Stimulated activated CD4-positive, alpha-beta T cell treated with anti-CD3 and anti-CD28 coated beads, Interleukin-15, amount 100 ng/mL, for 48 hours (primary cell): Measurements from ENCODE around the gene ADCY2.

Experiments
- DNase-seq, 2 donors: peaks; one replicate each; pipeline ENCODE4 v3.0.0-alpha.2; 2020; ENCODE audit warnings: low read depth in 2 of 2

ADCY2 gene

DNA sequence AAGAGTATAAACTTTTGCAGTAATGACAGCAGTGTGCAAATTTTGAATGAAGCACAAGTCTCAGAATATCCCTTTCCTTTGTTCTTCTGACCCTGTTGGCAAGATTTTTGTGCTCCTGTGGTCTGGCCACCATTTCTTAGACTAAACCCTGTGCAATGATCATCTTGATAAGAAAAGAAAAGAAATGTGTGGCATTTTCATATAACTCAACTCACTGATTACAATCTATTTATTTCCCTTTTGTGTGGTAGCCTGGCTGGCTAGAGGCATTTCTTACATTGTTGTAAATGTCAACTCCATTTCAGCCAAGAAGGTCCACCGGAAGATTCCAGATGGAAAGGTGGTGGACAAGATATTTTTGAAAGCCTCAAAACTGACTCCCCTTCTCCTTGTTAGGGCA, 41.9 kb downstream of the ADCY2 start:
- DNase-seq: no peak

- no peak for DNase-seq
Observed at GRCh38 chr5:7445068-7445467, 49.1 kb downstream of the ADCY2 start.

DNA sequence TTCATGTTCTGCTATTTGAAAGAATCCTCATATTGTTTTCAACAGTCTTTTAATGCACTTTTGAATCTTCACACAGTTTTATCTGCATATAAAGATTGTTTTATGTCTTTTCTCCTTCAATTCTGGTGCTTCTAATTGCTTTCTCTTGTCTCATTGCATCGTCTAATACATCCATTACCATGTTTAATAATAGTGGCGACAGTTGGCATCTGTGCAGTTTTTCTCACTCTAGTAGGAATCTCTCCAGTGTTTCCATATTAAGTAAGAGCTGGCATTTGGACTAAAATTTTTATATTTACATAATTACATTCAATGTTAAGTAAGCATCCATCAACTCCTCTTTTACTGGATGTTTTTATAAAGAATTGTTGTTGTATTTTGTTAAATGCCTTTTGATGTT, 49.9 kb downstream of the ADCY2 start:
- no peak for DNase-seq

DNA sequence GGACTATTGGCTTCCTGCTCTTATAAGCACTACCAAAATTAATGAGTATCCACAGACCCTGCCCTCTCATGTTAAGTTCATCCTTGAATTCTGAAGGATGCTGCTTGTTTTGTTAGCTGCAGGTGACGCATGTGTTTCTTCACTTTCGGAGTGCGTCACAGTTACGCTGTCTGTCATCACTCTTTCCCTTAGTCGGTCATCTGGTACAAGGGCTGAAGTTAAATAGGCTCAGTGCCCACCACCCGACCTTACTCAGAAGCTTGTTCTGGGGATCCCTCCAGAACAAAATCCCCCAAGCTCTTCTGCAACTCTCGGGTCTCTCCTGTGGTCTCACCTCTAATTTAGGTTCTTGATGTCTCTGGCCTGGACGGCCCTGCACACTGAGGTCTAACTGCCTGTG, 51.0 kb downstream of the ADCY2 start:
- no peak for DNase-seq

DNA sequence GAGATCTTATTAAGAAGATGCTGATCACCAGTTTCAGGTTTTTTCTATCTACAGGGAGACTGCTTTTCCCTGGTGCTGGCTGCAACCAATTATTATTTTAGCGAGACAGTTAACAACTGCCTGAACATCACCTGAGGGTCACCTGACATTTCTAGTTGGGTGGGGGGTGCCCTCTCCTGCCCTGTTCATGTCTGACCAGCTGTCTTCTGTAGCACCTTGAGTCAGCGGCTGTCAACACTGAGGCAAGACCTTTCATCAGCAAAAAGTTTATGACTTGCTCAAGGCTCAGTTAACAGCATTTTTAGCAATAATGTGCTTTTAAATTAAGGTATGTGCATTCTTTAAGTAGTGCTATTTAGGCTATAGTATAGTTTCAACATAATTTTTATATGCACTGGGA, 58.0 kb downstream of the ADCY2 start:
- no peak for DNase-seq

GRCh38 chr5:7456206-7456605, 60.3 kb downstream of the ADCY2 start:
- no peak for DNase-seq

GRCh38 chr5:7461371-7461770, 65.4 kb downstream of the ADCY2 start:
- no peak for DNase-seq

DNA sequence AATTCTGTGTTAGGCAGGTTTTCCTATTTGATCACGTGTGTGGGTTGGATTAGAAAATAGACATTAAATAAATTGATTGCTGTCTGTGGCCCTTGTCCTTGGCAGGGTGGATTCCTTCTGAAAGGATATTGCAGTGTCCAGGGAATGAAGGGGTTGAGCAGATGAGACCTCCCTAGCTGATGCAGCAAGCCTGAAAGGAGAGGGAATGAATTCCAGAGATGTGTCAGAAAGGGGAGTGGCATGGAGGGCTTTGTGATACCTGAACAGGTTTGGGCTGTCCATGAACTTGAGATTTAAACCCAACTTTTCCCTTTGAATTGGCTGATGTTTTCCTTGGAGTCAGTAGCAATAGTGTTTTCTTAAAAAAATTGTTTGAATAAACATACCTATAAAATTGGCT, 66.8 kb downstream of the ADCY2 start:
- no peak for DNase-seq

- no peak for DNase-seq
Observed at GRCh38 chr5:7464182-7464581, 68.2 kb downstream of the ADCY2 start.

DNA sequence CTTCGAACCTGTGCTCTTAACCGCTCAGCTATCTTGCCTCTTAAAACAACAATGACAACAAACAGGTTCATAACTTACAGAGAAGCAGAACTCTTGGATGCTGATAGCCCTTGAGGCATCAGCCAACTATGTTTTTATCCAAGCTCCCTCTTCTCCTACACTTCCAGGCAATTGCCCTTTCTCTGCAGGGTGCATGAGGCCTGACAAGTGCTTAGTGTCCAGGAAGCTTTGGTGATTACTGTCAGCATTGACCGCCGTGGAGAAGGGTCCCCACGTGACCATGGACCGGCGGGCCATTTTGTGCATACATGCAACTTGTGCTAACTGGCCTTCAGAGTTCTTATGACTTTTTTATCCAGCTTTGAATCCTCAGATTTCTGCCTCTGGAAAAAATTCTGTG, 71.2 kb downstream of the ADCY2 start:
- DNase-seq: no peak

- no peak for DNase-seq
Observed at GRCh38 chr5:7468742-7469141, 72.8 kb downstream of the ADCY2 start.

- no peak for DNase-seq
Observed at GRCh38 chr5:7471710-7472109, 75.8 kb downstream of the ADCY2 start.

DNA sequence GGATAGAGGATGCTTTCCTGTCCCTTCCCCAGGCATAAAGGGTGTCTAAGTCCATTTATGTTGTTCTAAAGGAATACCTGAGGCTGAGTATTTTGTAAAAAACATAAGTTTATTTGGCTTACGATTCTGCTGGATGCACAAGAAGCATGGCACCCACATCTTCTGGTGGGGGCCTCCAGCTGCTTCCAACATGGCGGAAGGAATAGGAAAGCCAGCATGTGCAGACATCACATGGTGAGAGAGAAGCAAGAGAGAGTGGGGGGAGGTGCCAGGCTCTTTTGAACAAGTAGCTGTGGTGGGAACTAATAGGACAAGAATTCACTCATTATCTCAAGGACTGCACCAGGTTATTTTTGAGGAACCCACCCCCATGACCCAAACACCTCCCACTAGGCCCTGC, 77.2 kb downstream of the ADCY2 start:
- DNase-seq: no peak

- no peak for DNase-seq
Observed at GRCh38 chr5:7473668-7474215, 77.8 kb downstream of the ADCY2 start.

GRCh38 chr5:7474821-7475403, 79.0 kb downstream of the ADCY2 start:
- DNase-seq: no peak

DNA sequence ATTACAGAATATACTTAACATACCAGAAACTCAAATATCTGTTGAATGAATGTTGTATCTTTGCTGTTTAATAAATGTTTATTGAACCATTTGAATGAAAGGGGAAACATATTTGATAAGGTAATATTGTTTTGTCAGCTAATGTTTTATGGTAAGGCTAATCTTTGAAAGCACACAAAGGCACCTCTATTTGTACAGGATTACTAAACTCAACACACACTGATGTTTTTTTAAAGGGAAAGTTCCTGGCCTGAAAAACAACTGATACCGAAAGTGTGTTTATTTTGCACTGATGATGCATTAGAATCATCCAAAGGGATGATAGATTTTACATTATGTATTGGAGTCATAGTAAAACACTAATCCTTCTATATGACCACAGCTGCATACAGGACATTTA, 82.5 kb downstream of the ADCY2 start:
- DNase-seq: no peak

DNA sequence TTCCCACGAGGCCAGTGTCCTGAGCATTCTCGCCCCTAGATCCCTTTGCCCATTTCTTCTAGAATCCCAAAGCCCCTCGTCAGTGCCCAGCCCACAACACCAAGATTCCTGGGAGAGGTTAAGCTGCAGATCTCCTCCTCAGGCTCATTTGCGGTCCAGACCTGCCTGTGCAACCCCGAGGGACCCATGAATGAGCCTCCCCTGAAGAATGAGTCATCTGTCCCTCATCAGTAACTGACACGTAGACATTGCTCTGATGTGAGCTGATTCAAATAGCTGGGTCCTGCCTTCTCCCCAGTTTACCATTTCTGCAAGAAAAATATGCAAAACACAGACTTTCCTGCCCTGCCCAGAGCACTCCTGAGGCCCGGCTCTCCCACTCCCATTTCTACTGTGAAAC, 92.8 kb downstream of the ADCY2 start:
- DNase-seq: no peak

DNA sequence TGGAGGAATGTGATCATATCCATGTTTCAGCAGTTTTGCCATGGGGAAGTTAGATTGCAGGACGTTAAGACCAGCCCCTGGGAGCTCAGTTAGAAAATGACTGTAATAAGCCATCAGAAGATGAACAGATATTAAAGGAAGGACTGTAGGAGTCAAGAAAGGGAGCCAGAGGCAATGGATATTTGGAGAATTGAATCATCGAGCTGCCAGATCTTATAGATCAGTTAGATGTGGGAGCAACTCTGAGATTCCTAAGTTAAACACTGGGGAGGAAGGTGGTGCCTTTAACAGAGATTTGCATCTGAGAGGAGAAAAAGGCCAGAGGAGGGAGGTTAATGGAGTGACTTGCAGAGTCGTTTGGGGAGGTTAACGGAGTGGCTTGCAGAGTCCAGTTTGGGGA, 96.4 kb downstream of the ADCY2 start:
- DNase-seq: no peak

- DNase-seq: no peak
Observed at GRCh38 chr5:7493081-7493480, 97.1 kb downstream of the ADCY2 start.

DNA sequence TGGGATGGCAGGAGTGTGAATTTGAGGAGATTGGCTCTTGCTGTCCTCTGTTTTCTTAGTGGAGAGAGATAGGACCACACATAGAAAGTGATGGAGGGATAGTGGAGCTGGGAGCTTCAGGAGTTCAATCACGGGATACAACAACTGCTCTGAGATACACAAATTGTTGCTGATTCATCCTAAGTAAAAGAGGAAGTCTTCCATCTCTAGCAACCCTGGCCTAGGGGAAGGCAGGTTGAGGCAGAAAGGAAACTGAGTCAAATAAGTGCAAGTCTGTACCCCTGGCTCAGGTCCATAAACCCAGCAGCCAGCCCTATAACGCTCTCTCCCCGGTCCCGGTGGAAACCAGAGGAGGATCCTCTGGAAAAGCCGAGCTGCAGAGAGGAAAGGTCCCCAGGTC, 97.7 kb downstream of the ADCY2 start:
- DNase-seq: no peak

DNA sequence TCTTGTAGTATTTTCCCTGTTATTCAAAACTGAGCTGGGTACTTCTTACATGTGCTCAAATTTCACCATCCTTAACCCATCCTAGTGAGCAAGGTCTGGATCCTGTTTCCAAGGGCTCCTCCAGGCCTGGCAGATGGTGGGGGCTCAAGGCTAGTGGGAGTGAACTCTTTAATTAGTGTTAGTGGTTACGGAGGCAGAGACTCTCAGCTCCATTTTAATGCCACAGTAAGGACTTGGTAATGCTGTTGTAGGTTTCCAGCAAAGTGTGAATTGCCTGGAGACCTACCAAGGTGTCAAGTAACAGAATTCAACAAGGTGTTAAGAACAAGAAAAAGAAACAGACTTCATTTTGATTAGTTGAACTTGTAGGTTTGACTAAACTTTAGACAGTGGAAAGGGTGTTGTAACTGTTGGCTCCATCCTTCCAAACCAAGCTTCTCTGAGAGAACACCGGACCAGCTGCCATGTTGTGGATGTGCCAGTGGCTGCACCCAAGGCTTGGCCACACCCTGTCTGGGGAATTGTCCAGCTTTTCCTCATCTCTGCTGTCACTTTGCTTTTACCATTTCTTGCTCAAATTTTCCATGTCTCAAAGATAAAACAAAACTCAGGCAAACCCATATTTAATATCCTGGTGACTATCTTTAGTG, 98.7 kb downstream of the ADCY2 start:
- no peak for DNase-seq

DNA sequence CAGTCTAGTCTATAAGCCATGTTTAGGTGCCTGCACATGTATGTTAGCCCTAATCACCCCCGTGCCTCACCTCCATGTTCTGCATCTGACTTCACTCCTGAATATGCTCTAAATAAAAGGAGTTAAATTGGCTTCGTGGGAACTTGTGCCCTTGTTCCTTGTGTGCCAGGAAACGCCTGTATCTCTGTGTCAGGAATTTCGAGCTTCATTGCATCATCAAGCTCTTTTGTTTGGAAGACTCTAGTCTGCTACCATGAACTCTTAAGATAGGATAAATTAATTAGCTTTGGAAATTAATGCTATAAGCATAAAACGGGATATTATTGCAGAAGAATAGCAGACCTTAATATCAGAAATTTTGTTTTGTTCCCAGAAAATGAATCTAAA, 99.2 kb downstream of the ADCY2 start:
- no peak for DNase-seq

- DNase-seq: no peak
Observed at GRCh38 chr5:7500256-7500655, 104.3 kb downstream of the ADCY2 start.

DNA sequence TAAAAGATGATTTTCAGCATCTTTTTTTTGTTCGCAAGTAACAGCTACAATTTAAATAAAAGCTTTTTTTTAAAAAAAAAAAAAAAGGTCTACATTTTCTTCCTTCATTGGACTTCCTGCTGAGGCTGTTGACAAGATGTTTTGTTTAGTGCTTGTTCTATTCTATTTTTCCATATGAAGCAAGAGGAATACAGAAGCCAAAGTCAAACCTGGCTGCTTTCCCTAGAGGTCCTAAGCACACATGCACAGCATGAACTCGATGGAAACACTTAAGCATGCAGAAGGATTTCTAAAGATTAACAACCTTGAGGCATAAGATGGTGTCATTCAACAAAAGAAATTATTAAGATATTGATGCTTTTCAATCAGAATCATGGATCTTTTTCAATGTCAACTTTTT, 105.1 kb downstream of the ADCY2 start:
- no peak for DNase-seq
